ENCODE results near the gene FBLL1. TPM values are rescaled to one million over a fixed set of nuclear protein-coding genes. Genes with fewer than 3 reads are reported as not detected.
"Not testable (repeated sequence)": the region's sequence is repeated elsewhere in the genome, so short reads cannot be mapped to it uniquely, and the experiment has no call there.

The FBLL1 gene
- polyA plus RNA-seq, 1 of the 3 experiments (the other 2 are of a cell fraction), result 4.4 TPM

DNA sequence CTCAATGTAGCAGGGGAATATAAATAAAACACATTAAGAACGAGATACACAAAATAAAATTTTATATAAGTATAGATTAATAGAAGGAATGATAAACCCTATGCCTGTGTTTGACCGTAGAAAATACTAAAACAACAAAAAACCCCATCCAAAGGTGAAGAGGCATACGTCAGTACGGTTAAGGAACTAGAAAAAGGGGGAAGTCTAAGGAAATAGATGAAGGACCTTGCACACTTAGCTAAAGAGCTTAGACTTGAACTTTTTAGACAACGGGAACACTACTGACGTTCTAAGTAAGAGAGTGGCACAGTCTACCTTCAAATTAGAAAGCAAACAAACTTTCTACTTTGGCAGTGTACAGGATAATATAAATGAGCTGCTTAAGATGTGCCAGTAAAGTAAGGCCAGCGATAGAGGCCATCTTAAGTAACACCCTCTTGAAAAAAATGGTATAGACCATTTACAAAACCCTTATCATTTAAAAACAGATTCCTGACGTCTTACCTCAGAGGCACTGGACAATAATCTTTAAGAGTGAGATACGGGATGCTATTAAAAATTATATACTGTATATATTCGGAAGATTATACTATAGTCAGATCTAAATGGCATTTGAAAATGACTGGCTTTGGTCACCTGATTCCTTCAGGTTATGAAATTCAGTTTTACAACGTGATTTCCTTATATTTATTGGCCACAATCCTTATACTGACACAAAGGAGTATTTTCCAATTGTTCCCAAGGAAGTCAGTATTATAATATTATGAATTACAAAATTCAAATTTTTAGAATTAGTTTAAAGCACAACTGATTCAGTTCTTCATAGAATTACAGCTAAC is 41.6 kb downstream of the FBLL1 start:
- H3K79me2 ChIP-seq (ENCODE audit: insufficient read depth), result peaks cover 89% of the 10 kb centered on the region
- no peak overlapping the region for H3K27ac ChIP-seq (ENCODE audit: low read depth in 2 of 2, low read length in 1 of 2)
- 93% methylated on average over 11 of the region's 11 CpGs for WGBS (ENCODE audit: low lambda C conversion rate)
- H3K9me2 ChIP-seq, result no peaks in the 10 kb centered on the region
- peaks cover 0 to 4% of the 10 kb centered on the region in 2 experiments; a peak in 1 of 4 replicates for H3K4me1 ChIP-seq (ENCODE audit: control insufficient read depth in 1 of 2, insufficient read depth in 2 of 2, low read depth in 1 of 2, low read length in 1 of 2)
- H4K20me1 ChIP-seq (ENCODE audit: insufficient read depth), result peaks cover 78% of the 10 kb centered on the region
- no peak overlapping the region for H3K9ac ChIP-seq
- no peak for DNase-seq
- no peaks in the 10 kb centered on the region for H3K27me3 ChIP-seq (ENCODE audit: insufficient read depth)
- no peak overlapping the region for H2AFZ ChIP-seq (ENCODE audit: low read depth)
- no peaks in the 10 kb centered on the region for H3K9me3 ChIP-seq
- H3K36me3 ChIP-seq (replicated peaks in 1 of 2; ENCODE audit: control insufficient read depth in 1 of 2, insufficient read depth in 2 of 2, low read length in 1 of 2), result peaks cover 23 to 38% of the 10 kb centered on the region in 2 experiments
- TF ChIP-seq RXRA (IDR thresholded peaks at IDR 0.05; ENCODE audit: borderline replicate concordance, low read depth) (no peak), ELF1 (IDR thresholded peaks at IDR 0.05) (no peak), EZH2phosphoT487 (IDR thresholded peaks at IDR 0.05; ENCODE audit: borderline replicate concordance, low read depth) (no peak), FOXM1 (IDR thresholded peaks at IDR 0.05; ENCODE audit: low read depth) (no peak), RCOR1 (IDR thresholded peaks at IDR 0.05; ENCODE audit: low read length) (no peak), TAF1 (IDR thresholded peaks at IDR 0.05; ENCODE audit: borderline replicate concordance, low read depth, low read length) (no peak), POLR2AphosphoS5 (IDR thresholded peaks at IDR 0.05; ENCODE audit: low read depth, low read length) (no peak), EP300 (IDR thresholded peaks at IDR 0.05; ENCODE audit: borderline replicate concordance in 1 of 2, low read depth in 1 of 2, low read length in 1 of 2) (no peak), YY1 (IDR thresholded peaks at IDR 0.05; ENCODE audit: low read depth) (no peak), MXI1 (IDR thresholded peaks at IDR 0.05; ENCODE audit: low read depth, low read length) (no peak), RFX5 (IDR thresholded peaks at IDR 0.05; ENCODE audit: low read length) (no peak)
- TF ChIP-seq, protein P1, sequence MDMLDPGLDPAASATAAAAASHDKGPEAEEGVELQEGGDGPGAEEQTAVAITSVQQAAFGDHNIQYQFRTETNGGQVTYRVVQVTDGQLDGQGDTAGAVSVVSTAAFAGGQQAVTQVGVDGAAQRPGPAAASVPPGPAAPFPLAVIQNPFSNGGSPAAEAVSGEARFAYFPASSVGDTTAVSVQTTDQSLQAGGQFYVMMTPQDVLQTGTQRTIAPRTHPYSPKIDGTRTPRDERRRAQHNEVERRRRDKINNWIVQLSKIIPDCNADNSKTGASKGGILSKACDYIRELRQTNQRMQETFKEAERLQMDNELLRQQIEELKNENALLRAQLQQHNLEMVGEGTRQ (IDR thresholded peaks at IDR 0.05; ENCODE audit: borderline replicate concordance, low read depth, low read length), result no peak
- TF ChIP-seq, protein P2, sequence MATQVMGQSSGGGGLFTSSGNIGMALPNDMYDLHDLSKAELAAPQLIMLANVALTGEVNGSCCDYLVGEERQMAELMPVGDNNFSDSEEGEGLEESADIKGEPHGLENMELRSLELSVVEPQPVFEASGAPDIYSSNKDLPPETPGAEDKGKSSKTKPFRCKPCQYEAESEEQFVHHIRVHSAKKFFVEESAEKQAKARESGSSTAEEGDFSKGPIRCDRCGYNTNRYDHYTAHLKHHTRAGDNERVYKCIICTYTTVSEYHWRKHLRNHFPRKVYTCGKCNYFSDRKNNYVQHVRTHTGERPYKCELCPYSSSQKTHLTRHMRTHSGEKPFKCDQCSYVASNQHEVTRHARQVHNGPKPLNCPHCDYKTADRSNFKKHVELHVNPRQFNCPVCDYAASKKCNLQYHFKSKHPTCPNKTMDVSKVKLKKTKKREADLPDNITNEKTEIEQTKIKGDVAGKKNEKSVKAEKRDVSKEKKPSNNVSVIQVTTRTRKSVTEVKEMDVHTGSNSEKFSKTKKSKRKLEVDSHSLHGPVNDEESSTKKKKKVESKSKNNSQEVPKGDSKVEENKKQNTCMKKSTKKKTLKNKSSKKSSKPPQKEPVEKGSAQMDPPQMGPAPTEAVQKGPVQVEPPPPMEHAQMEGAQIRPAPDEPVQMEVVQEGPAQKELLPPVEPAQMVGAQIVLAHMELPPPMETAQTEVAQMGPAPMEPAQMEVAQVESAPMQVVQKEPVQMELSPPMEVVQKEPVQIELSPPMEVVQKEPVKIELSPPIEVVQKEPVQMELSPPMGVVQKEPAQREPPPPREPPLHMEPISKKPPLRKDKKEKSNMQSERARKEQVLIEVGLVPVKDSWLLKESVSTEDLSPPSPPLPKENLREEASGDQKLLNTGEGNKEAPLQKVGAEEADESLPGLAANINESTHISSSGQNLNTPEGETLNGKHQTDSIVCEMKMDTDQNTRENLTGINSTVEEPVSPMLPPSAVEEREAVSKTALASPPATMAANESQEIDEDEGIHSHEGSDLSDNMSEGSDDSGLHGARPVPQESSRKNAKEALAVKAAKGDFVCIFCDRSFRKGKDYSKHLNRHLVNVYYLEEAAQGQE (IDR thresholded peaks at IDR 0.05; ENCODE audit: low read depth, low read length), result no peak
- TF ChIP-seq, protein P3, sequence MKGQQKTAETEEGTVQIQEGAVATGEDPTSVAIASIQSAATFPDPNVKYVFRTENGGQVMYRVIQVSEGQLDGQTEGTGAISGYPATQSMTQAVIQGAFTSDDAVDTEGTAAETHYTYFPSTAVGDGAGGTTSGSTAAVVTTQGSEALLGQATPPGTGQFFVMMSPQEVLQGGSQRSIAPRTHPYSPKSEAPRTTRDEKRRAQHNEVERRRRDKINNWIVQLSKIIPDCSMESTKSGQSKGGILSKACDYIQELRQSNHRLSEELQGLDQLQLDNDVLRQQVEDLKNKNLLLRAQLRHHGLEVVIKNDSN (IDR thresholded peaks at IDR 0.05; ENCODE audit: borderline replicate concordance, low read depth), result no peak
- ChIA-PET POLR2A (no interaction called here), CTCF (no interaction called here)
- peaks cover 8% of the 10 kb centered on the region for H3F3A ChIP-seq (replicated peaks; ENCODE audit: insufficient read depth)
- no peak overlapping the region for H3K4me2 ChIP-seq
- no peak overlapping the region for H3K4me3 ChIP-seq (ENCODE audit: low read depth in 2 of 2, low read length in 1 of 2)

DNA sequence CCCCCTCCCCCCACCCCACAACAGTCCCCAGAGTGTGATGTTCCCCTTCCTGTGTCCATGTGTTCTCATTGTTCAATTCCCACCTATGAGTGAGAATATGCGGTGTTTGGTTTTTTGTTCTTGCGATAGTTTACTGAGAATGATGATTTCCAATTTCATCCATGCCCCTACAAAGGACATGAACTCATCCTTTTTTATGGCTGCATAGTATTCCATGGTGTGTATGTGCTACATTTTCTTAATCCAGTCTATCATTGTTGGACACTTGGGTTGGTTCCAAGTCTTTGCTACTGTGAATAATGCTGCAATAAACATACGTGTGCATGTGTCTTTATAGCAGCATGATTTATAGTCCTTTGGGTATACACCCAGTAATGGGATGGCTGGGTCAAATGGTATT is 44.6 kb downstream of the FBLL1 start:
- H3K27me3 ChIP-seq (ENCODE audit: insufficient read depth); H3K4me3 ChIP-seq (ENCODE audit: low read depth in 2 of 2, low read length in 1 of 2); H3K9ac ChIP-seq; H3K27ac ChIP-seq (ENCODE audit: low read depth in 2 of 2, low read length in 1 of 2); H3F3A ChIP-seq (replicated peaks; ENCODE audit: insufficient read depth); H3K4me1 ChIP-seq (ENCODE audit: control insufficient read depth in 1 of 2, insufficient read depth in 2 of 2, low read depth in 1 of 2, low read length in 1 of 2); POLR2A ChIA-PET; DNase-seq; H3K9me2 ChIP-seq; H2AFZ ChIP-seq (ENCODE audit: low read depth); H3K9me3 ChIP-seq; CTCF ChIA-PET; H3K4me2 ChIP-seq: not testable (repeated sequence)
- WGBS (ENCODE audit: low lambda C conversion rate), result 96% methylated on average over 3 of the region's 3 CpGs
- Histone ChIP-seq H4K20me1 (ENCODE audit: insufficient read depth) (peaks cover 82% of the 10 kb centered on the region), H3K79me2 (ENCODE audit: insufficient read depth) (peaks cover 98% of the 10 kb centered on the region), H3K36me3 (replicated peaks in 1 of 2; ENCODE audit: control insufficient read depth in 1 of 2, insufficient read depth in 2 of 2, low read length in 1 of 2) (peaks cover 0 to 31% of the 10 kb centered on the region in 2 experiments)

DNA sequence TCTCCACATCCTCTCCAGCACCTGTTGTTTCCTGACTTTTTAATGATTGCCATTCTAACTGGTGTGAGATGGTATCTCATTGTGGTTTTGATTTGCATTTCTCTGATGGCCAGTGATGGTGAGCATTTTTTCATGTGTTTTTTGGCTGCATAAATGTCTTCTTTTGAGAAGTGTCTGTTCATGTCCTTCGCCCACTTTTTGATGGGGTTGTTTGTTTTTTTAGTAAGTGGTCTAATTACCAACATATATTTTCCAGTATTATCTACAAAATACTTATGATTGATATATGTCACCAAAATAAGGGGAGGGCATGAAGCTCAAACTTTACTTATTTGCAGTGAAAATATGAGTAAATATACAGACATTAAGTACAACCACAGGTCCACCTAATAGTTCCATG is 45.1 kb downstream of the FBLL1 start:
- peaks cover 99% of the 10 kb centered on the region for H3K79me2 ChIP-seq (ENCODE audit: insufficient read depth)
- H3F3A ChIP-seq (replicated peaks; ENCODE audit: insufficient read depth); H3K27ac ChIP-seq (ENCODE audit: low read depth in 2 of 2, low read length in 1 of 2); H2AFZ ChIP-seq (ENCODE audit: low read depth); H3K9me3 ChIP-seq; DNase-seq; H3K27me3 ChIP-seq (ENCODE audit: insufficient read depth); H3K9ac ChIP-seq; H3K4me2 ChIP-seq; H3K9me2 ChIP-seq; CTCF ChIA-PET; H3K4me3 ChIP-seq (ENCODE audit: low read depth in 2 of 2, low read length in 1 of 2); H3K4me1 ChIP-seq (ENCODE audit: control insufficient read depth in 1 of 2, insufficient read depth in 2 of 2, low read depth in 1 of 2, low read length in 1 of 2): not testable (repeated sequence)
- 95% methylated on average over 1 of the region's 1 CpG for WGBS (ENCODE audit: low lambda C conversion rate)
- POLR2A ChIA-PET, result interaction anchor here (0.6 kb wide), 1 partner anchor 55 kb away, joined by 4 read pairs; no protein-coding TSS in a partner anchor
- H3K36me3 ChIP-seq (replicated peaks in 1 of 2; ENCODE audit: control insufficient read depth in 1 of 2, insufficient read depth in 2 of 2, low read length in 1 of 2), result peaks cover 0 to 31% of the 10 kb centered on the region in 2 experiments
- peaks cover 84% of the 10 kb centered on the region for H4K20me1 ChIP-seq (ENCODE audit: insufficient read depth)

Data from SK-N-SH (cell line).